GM10248 (cell line): Measurements from ENCODE around the gene CEMP1.

Experiments used
- CTCF ChIA-PET: fragments of 300-600 bp; sonication (Branson Sonifier 250); formaldehyde crosslinking; extraction: SDS; loops from one replicate; lab custom pipeline; 2021; ENCODE audit warnings: antibody characterized with exemption; lab: Yijun Ruan, JAX
- POLR2A ChIA-PET: fragments of 350-650 bp; sonication (Branson Sonifier 250); formaldehyde crosslinking; extraction: SDS; loops from one replicate; lab custom pipeline; 2020; ENCODE audit warnings: antibody characterized with exemption; lab: Yijun Ruan, JAX
- DNase-seq: peaks from one replicate; pipeline ENCODE4 v3.0.0; 2012; ENCODE audit errors: extremely low spot score
- CTCF ChIP-seq: IDR thresholded peaks from 2 replicates; pipeline ENCODE4 v1.5.1; 2012; ENCODE audit warnings: mild to moderate bottlenecking, low read depth; ENCODE audit errors: extremely low read depth, missing control alignments, control extremely low read depth

The CEMP1 gene

DNA sequence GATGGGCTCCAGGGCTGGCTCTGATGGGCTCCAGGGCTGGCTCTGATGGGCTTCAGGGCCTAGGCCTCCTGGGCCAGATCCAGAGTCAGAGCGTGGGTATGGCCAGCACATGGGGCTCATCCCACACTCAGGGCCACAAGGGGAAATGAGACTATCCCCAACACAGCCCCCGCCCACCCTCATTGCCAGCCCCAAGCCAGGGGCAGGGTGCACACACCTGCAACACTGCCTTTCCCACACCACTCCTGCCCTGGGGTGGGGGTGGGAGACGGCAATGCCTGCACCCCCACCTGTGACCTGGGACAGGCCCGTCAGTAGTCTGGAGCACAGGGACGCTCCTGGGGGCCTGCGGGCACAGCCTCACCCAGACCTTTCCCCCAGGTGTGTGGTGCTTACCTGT lies 31.8 kb downstream of the CEMP1 start:
- POLR2A ChIA-PET = no interaction called here
- TF ChIP-seq CTCF = no peak
- CTCF ChIA-PET = interaction anchor here (1.0 to 3.9 kb wide), 6 partner anchors 10 to 305 kb away, joined by 3 to 36 read pairs (median 7); no protein-coding TSS in a partner anchor
- no peak for DNase-seq

- ChIA-PET CTCF (no interaction called here), POLR2A (no interaction called here)
- TF ChIP-seq CTCF = no peak
- DNase-seq = no peak
Observed at GRCh38 chr16:2498531-2499253, 32.5 kb downstream of the CEMP1 start.

- ChIA-PET POLR2A (no interaction called here), CTCF (no interaction called here)
- no peak for TF ChIP-seq CTCF
- DNase-seq = no peak
Observed at GRCh38 chr16:2497695-2498484, 33.3 kb downstream of the CEMP1 start.

- no peak for DNase-seq
- CTCF ChIA-PET = interaction anchor here (1.3 kb wide), 2 partner anchors 74 to 157 kb away, joined by 4 read pairs; partner anchors contain the start of gene ABCA3
- POLR2A ChIA-PET = no interaction called here
- no peak for TF ChIP-seq CTCF
Observed at GRCh38 chr16:2497116-2497630, 34.0 kb downstream of the CEMP1 start.

DNA sequence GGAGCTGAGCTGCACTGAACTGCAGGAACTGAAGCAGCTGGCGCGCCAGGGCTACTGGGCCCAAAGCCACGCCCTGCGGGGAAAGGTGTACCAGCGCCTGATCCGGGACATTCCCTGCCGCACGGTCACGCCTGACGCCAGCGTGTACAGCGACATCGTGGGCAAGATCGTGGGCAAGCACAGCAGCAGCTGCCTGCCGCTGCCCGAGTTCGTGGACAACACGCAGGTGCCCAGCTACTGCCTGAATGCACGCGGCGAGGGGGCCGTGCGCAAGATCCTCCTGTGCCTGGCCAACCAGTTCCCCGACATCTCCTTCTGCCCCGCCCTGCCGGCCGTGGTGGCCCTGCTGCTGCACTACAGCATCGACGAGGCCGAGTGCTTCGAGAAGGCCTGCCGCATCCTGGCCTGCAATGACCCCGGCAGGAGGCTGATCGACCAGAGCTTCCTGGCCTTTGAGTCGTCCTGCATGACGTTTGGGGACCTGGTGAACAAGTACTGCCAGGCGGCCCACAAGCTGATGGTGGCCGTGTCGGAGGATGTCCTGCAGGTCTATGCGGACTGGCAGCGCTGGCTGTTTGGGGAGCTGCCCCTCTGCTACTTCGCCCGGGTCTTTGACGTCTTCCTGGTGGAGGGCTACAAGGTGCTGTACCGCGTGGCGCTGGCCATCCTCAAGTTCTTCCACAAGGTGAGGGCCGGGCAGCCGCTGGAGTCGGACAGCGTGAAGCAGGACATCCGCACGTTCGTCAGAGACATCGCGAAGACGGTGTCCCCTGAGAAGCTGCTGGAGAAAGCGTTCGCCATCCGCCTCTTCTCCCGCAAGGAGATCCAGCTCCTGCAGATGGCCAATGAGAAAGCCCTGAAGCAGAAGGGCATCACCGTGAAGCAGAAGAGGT lies 34.7 kb downstream of the CEMP1 start:
- DNase-seq = no peak
- POLR2A ChIA-PET = no interaction called here
- CTCF ChIA-PET = interaction anchor here (1.3 to 2.7 kb wide), 3 partner anchors 13 to 156 kb away, joined by 4 to 7 read pairs (median 4); partner anchors contain the start of gene ABCA3
- TF ChIP-seq CTCF = no peak

DNA sequence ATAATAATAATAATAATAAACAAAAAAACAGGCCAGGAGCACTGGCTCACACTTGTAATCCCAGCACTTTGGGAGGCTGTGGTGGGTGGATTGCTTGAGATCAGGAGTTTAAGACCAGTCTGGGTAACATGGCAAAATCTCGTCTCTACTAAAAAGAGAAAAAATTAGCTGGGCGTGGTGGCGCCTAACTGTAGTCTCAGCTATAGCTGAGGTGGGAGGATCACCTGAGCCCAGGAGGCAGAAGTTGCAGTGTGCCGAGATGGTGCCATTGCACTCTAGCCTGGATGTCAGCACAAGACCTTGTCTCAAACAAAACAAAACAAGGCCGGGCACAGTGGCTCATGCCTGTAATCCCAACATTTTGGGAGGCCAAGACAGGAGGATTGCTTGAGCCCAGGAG lies 36.2 kb downstream of the CEMP1 start:
- TF ChIP-seq CTCF = no peak
- DNase-seq = no peak
- ChIA-PET POLR2A (no interaction called here), CTCF (interaction anchor here (2.7 kb wide), 1 partner anchor 15 kb away, joined by 7 read pairs; no protein-coding TSS in a partner anchor)
